Inflammatory macrophage (primary cell): ENCODE data around the gene GALK1.
A peak's percentile ranks its signal among the peaks of the same experiment; 100 is the strongest.

Experiments
- DNase-seq, 2 donors: peaks; one replicate each; pipeline ENCODE4 v3.0.0-alpha.2; 2020 to 2022

Gene GALK1

DNA sequence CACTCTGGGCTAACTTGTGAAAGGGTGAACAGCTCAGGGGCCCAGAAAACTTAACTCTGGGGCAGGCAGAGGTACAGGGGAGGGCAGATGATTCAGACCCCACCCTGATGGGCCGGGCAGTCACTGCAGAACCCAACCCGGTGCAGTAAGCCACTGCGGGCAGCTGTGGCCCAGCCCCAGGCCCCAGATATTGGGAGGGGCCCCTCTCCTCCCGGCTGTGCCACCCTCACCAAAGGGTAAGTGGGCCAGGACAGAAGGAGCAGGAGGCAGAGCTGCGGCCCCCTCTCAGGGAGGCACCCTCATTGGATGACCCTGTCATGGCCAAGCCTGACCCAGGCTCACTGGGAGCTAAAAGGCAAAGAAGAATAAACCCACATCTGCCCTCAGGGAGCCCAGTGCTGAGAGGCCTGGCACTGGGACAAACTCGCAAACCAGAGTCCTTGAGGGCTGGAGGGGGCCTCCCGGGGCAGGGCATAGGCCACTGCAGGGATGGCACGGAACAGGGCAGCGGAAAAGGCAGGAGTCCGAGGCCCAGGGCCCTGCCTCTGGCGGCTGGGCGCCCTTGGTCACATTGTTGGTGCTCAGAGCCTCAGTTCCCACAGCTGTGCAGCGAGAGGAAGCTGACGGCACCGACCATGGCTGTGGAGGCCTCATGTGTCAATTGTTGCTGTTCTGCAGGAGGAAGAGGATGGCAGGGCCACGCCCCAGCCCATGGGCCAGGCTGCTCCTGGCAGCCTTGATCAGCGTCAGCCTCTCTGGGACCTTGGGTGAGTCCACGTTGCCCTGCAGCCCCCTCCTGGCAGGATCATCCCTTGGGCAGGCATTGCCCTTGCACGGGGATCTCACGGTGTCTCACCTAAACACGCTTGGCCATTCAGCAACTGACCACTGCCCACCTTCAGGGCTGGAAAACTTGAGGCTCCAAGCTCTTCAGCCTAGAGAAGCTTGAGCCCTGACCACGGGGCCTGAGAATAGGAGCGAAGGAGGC, 40.7 kb downstream of the GALK1 start:
- DNase-seq = no peak

DNA sequence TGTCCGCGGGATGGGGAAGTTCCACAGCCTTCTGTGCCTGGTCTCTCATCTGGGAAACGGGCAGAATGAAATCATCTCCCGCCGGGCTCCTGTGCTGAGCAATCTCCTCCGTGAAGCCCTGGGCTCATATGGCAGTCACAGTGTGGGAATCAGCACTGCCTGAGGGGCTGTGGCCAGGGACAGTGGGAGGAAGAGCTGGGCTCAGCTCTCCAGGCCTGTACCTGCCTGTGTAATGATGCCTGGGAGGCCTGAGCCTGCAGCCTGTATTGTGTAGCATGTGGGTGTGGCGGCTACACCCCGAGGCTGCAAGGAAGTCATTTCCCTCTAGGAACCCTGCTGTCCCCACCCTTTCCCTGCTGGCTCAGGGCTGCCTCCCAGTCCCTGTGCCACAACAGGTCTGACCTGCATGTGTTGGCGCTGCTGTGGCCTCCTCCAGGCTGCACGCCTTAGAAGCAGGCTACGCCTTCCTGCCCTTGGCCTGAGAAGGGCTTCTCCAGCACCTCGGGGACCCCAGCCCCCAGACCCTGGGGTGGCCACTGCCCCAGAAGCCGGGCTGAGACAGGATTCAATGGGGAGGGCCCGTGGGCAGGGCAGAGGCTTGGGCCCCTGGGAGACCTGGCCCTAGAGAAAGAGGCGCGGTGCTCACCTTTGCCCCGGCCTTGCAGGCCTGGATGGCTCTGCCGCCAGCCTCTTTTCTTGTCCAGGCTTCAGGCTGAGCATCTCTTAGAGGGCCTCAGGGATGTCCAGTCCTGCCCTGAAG, 41.6 kb downstream of the GALK1 start:
- peak; percentile 11 to 41 for DNase-seq

DNA sequence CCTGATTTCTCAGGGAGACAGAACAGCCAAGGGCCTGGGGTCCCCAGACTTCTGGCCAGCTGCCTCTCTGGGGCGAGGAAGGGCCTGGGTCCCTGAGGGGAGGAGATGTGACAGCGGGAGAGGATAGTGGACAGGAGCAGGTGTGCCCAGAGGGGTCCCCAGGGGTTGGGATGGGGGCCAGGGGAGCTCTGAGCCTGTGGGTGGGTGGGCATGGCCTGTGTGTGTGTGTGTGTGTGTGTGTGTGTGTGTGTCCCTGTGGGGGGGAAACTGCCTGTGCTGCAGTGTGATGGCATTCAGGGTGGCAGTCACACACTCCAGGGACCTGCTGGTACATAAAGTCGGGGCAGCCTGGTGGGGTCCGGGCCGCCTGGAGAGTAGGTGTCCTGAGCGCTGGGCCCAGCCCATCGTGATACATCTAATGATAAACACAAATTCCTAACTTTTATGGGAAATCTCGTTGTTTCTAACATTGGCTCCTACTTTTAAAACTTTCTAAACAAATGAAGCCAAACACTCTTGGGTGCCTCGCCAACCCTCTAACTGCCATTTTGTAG, 42.4 kb downstream of the GALK1 start:
- DNase-seq = no peak

DNA sequence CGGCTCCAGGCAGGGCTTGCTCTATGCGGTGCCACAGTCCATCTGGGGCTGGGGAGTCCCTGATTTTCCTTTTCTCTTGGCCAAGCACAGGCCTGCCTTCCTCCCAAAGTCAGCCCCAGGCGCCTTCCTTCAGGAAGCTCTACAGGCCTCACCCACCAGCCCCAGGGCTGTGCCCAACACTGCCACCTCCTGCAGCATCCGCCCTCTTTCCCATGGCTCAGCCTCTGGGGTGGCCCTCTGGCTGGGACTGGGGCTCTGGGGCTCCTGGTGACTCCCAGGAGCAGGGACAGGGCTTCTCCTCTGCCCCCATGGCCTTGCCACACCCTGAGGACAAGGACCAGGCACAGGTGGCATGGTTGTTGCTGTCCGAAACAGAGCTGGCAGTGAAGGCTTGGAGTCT, 42.9 kb downstream of the GALK1 start:
- no peak for DNase-seq

DNA sequence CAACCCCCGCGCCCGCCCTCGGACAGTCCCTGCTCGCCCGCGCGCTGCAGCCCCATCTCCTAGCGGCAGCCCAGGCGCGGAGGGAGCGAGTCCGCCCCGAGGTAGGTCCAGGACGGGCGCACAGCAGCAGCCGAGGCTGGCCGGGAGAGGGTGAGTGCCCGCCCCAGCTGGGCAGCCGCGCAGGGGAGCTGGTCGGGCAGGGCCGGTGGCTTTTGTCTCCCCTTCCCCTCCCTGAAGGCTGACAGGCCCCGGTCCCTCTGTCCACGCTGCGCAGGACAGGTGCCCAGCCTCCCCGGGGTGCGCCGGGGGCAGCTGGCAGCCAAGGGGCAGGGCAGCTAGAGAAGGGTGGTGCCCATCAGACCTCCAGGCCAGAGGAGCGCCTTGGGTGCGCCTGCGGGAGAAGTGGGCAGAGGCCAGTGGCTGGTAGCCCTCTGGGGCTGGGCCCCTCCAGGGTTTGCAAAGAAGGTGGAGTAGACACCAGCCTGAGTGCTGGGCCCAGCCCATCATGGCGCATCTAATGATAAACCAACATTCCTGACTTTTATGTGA, 43.5 kb downstream of the GALK1 start:
- no peak for DNase-seq

GRCh38 chr17:75720656-75721462, 44.1 kb downstream of the GALK1 start, which contains the start of gene ITGB4:
TSS of gene ITGB4 (plus strand) at chr17:75721459. CDS start at chr17:75724704, 3,245 bp downstream.
- no peak for DNase-seq

GRCh38 chr17:75719732-75720131, 45.3 kb downstream of the GALK1 start:
- DNase-seq = no peak

DNA sequence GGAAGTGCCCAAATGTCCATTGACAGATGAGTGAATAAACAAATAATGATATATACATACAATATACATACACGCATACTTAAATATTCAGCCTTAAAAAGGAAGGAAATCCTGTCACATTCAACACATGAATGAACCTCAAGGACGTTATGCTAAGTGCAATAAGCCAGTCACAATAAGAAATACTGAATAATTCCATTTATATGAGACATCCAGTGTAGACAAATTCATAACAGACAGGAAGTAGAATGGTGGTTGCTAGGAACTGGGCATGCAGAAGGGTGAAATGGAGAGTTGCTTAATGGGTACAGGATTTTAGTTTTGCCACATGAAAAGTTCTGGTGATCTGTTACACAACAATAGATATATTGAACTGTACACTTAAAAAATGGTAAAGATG, 52.5 kb downstream of the GALK1 start:
- peak in 1 of 2 donors; percentile 3 for DNase-seq
